CD4-positive, alpha-beta T cell treated with Interleukin-15 for 1 hour (primary cell): ENCODE results near the gene STAM.
A peak's percentile ranks its signal among the peaks of the same experiment; 100 is the strongest.

Experiments
- DNase-seq: peaks from one replicate; pipeline ENCODE4 v3.0.0-alpha.2; 2020

Gene STAM

DNA sequence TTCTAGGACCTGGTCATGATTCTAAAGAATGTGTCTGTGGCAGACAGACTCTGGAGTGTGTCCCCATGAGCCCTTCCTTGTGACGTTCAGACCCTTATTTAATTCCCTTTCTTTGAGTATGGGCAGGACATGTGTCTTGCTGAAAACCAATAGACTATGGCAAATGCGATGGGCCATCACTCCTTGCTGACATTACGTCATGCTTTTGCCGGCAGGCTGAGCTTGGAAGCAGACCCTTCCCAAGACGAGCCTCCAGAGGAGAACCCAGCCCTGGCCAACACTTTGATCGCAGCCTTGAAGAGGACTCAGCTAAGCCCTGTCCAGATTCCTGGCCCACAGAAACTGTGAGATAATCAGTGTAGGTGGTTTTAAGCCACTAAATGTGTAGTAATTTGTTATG is 89.7 kb downstream of the STAM start:
- DNase-seq = no peak

DNA sequence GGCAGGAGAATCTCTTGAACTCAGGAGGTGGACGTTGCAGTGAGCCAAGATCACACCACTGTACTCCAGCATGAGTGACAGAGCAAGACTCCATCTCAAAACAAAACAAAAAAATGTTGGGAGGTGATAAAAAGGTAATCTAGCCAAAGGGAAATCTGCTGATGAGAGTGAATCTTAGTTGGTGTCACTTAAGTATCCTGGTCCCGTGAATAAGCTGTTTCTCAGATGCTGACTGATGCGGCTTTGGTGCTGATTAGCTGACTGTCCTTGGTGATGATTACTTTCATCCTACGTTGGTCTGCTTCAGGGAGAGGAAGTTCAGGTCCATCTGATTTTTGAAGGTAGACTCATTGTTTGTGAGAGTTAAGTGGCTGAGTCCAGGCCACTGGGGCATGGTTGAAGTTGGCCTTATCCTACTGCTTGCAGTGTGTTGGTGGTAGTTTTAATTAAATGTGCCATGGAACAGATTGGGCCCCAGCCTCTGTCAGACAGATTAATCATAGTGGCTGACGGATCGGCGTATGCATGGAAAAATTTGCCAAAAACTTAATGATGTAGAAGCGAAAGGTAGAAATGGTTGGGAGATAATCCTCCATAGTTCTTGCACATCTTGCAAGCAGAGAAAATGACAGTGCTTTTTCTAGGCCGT is 90.6 kb downstream of the STAM start:
- no peak for DNase-seq

DNA sequence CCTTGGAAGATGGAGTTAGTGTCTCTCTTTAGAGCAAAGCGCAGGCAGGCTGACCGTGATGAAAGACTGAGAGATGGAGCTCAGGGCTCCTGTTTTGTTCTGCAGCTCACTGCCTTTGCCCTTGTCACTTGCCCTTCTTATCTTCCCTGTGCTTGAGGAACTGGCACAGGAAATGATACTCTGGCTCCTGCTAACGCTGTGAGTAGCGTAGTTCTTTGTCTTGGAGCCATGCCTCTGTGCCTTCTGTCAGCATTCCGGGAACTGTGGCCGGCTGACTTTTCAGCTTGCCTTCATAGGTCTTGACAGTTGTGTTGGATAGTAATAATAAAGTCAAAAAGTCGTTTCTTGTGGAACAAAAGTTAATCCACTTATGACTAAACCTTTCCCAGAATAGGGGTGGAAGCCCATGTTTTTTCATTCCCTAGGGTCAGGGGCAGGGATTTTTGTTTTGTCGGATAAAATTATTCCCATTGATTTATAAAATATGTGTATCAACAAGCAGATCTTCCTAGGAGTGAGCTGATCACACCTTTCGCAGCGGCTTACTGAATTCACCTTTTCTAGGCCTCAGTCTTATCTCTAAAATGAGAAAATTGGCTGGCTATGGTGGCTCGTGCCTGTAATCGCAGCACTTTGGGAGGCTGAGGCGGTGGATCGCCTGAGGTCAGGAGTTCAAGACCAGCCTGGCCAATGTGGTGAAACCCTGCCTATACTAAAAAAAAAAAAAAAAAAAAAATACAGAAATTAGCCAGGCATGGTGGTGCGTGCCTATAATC is 91.4 kb downstream of the STAM start:
- DNase-seq = no peak

DNA sequence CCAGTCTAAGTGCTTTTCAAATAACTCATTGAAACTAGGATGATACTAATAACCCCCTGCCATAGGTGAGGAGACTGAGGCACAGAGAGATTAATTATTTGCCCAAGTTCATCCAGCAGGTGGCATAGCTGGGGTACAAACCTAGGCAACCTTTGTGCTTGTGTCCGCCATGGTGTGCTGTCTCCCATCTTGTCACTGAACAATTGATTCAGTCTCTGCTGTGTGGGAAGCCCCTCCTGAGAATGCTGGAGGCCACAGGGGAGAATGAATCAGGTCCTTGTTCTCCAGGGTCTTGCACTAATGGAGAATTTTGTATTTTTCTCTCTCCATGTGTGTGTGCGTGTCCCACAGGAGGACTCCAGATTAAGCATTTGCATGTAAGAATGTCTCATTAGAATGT is 92.3 kb downstream of the STAM start:
- no peak for DNase-seq

DNA sequence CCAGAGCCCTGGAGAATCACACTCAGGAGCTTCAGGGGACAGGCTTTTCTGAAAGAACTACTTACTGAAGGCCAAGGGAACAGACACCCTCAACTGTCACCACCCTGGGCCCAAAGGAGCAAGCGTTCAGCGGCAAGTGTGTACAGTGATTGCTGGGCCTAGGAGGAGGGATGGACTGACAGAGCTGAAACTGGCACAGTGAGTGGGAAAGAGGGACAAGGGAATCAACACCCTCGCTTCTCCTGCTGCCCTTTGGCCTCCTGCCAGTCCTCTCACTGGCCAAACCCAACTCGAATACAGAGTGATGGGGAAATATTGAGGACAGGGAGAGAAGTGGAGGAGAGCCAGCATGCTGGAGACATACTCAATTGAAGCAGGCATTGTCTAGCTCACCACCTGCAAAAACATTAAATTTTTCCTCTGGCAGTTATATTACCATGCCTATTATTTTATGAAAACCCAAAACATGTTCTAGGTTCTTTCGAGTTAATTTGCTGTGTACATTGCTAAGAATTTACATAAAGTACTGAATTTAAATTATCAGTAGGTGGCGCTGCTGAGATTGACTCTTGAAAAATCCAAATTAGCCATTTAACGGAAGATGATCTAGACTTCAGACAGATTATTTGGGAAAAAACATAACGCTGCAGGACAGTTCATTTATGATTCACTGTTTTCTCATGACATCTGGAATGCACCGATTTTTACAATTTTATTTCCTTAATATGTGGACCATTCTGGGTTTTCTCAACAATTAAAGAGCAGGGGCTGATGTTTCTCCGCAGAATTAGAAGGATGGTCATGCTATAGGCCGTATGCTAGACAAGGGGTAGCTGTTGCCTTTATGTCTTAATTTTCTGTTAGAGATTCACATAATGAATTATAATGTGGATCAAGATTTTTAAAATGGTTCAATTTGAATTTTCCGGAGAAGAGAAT is 93.3 kb downstream of the STAM start:
- no peak for DNase-seq

DNA sequence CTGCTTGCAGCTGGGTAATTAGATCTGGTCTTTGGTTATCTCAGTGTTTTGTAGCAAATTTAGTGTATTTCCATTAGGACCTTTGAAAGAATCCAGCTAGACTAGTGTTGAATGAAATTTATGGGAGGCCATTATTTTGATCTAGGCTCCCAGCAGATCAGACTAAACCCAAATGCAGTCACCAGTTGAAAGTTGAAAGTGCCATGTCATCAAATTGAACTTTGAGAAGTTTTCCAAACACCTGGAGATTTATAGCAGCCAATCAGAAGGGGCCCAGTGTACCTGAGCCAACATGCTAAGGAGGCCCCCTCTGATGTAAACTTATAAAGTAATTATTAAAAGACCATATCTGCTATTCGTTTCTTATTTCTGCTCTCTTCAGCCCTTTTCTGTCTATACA is 96.7 kb downstream of the STAM start:
- no peak for DNase-seq

DNA sequence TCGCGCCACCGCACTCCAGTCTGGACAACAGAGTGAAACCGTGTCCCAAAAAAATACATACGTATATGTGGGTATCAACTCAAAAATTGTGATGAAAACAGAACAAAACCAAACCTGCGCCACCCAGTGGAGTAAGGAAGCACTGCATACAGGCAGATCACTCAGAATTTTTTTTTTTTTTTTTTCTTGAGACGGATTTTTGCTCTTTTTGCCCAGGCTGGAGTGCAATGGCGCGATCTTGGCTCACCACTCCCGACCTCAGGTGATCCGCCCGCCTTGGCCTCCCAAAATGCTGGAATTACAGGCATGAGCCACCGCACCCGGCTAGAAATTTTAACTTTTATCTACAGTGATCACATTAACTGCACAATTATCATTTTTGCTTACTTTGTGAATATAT is 99.0 kb downstream of the STAM start:
- DNase-seq = peak; percentile 46

DNA sequence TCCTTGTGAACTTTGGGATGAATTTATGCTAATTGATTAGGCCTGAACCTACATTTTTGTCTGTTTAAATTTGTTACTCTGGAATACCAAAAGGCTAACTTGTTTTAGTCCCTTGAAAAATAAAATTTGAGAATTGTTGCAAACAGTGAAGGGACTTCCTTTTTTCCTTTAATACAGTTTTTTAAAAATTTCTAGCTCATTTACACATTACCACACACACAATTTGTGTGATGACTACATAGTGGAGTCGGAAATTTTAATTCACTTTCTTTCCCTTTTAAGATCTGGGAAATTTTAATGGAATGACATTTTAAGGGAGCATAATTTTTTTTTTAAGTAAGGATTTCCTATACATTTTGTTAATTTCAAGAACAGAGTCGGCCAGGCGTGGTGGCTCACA is 99.5 kb downstream of the STAM start:
- no peak for DNase-seq

DNA sequence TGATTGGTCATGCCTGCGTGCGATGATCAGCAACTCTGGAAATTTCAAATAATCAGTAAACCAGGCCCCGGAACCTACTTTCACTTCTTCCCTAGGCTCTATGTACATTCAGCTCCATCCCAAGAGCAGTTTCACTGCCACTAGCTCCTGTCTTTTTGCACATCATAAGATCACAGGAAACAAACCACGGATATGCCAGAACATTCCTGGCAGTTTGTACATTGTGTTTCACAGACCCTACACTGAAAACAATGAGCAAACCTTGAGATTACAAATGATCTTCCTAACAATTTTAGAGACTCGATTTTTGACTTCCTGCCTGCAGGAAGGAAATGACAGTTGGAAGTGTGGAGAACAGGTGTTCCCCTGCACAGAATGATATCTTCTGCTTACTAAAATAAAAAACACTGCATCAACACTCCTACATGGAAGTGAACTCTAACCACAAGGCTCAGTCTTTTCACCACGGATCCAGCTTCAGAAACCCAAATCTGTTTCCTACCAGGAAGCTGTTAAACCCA is 100.5 kb downstream of the STAM start:
- DNase-seq = no peak

DNA sequence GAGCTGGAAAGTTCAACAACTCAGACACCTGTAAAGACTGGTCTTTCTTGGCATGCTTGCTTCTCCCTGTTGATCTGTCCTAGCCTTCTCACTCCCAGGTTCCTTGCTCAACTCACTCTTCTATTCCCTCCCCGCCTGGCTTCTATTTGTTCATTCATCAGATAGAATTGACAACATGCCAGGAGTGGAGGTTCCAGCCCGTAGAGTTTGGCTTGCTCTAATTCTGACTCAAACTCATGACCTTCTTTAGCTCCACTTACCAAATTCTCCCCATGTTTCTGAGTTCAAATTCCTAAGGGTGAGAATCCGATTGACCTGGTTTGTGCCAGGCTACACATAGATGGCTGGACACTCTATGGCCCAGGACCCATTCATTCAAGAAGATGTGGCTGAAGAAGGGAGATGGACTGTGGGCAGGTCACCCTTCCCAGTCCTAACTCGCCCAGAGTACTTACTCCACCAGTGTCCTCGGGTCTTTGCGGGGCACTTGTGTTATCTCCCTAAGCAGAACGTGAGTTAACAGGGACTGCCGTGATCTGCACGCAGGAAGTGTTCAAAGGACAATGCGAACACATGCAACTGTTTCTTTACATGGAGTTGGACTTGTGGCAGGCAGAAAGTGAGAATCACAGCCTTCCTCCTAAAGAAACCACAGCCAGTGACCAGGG is 104.1 kb downstream of the STAM start:
- no peak for DNase-seq

DNA sequence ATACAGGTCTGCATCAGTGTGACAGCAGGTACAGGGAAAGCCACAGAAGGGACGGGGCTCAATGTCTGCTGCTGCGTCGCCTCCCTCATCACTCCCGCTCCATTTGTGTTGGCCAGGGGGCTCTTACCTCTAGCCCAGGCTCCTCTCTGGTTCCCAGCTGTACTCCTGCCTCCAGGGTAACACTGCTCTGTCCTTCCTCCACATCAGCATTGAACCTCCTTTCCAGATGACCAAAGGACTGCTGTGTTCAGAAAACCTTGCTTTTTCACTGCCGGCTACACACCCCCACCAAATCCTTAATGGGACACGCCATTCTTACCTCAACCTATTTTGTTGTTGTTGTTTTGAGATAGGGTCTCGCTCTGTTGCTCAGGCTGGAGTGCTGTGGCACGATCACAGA is 105.9 kb downstream of the STAM start:
- DNase-seq = no peak

DNA sequence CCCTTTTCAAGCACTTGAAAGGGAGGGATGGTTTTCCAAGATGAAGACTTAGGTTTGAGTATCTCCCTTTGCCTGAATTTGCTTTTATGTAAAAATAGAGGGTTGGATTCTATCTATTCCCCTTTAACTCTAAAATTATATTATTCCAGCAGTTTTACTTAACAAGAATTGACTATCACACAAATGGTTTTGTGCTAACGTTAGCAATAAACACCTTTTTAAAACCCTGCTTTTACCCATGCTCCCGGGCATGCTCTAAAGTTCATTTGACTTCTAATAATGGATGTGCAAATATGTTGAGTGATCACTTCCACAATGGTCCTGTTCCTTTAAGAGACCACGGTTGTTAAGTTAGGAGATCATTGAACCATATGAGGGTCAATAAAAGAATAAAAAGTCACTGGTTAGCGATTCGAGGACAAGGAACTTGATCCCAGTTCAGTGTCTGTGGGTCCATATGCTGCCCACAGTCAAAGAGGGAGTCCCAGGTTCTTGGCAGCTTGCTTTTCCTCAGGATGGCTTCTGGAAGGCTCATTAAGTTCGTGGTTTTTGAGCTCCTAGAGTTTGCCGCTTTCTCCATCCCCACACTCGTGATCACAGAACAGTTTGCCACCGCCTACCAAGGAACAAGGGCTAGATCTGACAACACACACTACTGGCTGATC is 108.0 kb downstream of the STAM start, which contains the start of gene TMEM236:
Gene TMEM236 (plus strand): TSS at position 421 of the 665 bp plus-strand sequence. CDS start 95 bp downstream, at position 516.
- DNase-seq = no peak

DNA sequence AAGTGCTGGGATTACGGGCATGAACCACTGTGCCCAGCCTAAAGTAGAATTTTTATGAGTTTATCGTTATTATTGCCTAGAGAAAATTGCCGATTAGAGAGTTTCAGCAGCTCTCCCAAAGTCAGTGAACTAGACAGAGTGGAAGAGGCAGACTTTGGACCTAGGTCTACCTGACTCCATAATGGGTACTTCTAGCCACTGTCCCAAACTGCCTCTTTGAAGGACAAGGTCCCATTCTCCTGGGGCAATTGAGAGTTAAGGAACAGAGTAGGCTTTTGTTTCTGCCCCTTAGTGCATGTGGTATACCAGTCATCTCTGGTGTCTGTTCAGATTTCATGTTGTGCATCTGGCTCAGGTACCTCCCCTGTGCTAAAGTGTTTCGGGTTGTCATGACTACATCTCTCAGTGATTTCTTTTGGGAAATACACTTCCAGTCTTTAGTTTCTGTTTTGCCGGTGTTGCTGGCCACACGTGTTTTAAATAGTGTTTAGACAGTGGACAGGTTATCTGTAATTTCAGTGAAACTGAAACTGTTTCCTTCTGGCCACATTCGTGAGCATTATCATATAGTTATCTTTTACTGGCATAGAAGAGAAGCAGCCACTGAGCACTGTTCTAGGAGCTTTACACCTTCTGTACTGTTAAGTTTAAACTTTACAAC is 112.7 kb downstream of the STAM start:
- DNase-seq = no peak

DNA sequence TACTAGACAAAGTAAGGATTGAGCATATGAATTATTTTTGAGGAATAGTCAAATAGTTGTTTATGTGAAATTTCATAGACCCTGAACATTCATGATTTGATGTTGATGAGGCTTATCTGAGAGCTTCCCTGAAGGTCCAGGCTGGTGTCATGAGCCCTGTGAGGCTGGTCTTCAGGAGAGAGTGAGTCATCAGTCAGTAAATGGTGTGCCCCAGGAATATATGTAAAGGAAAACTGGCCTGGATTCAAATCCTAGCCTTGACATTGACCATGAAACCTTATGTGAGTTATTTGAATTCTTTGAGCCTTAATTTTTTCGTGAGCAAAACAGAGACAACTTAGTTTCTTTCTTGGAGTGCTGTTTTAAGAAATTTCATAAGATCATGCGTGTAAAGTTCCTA is 114.2 kb downstream of the STAM start:
- DNase-seq = no peak

DNA sequence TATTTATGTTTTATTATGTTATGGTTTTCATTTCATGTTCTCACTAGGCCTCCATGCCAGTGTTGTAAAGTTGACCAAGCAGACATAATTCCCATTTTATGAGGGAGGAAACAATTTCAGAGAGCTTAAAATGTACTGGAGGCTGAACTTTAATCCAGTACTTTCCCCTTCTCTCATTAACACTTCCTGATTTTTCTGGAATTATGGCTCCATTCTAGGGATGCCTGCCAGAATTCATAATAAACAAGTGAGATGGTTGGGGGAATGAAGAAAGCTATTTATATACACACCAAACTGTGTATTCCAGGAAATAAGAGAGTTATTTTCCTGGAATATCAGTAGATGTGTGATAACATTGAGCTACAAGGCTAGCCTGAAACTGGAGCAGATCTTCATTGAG is 114.9 kb downstream of the STAM start:
- DNase-seq = no peak

DNA sequence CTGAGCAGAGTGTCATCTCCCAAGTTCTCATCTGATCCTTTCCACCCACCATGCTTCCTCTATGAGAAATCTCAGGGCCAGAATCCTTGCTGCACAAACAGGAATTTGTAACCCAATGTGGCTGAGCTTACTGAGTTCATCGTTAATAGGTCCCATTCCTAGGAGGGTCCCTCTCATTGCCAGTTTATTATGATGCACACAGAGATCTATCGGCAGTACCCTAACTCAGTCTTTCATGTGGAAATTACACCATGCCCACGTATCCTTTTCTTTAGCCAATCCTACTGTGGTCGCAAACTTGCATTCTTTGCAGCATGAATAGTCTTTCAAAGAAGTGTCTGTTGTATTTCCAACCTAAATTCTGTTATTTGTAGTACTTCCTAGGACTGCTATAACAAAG is 120.2 kb downstream of the STAM start:
- DNase-seq = no peak

DNA sequence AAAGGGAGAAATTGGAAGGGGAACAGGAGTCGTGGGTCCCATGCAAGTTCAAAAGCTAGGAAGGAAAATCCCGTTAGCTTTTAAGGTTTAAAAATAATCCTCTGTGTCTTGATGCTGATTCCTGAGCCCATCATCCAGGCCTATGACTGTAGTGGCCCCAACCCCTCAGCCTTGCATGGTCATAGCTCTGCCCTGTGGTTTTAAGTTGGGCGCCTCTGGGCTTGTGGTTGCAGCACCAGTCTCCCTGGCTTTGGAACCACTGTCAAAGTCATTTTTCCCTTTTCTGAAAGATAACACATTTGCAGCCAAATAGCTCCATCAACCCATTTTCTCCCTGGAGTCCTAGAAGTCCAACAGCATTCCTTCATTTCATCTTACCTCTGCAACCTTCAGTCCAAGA is 121.7 kb downstream of the STAM start:
- no peak for DNase-seq
